HK-2 (cell line): Measurements from ENCODE around the gene SF3A1.
A peak's percentile ranks its signal among the peaks of the same experiment; 100 is the strongest.

Source experiments
- DNase-seq: peaks from one replicate; pipeline ENCODE4 v3.0.0-alpha.2; 2018; ENCODE audit not compliant: unreplicated experiment

Gene SF3A1

DNA sequence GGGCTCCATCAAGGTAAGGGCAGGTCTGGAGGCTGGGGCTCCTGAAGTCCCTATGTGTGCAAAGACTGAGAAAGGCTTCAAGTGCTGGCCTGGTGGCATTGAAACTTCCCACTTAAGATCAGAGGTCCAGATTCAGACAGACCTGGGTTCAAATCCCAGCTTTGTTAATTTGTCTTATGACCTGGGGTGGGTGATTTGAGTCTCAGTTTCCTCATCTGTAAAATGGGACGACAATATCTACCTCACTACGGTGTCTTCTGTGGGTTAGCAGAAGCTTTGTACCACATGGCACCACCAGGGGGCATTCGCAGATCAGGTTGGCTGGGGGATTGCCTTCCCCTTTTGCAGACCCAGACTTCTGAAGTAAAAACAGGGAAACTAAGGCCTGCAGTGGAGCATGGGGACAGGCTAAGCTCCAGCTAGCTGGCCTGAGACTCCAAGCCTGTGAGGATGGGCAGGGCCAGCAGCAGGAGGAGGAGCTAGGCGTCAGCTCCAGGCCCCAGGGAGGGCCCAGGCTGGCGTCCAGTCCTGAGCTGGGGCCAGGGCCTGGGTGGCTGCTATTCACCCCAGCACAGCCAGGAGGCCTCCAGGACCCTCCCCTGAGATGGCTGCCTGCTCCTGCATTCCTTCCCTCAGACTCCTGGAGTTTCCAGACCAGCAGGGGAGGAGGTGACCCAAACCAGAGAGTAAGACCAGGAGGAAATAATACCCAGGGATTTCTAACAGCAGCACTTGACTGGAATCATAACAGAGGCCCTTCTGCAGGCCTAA is 68.9 kb downstream of the SF3A1 start:
- DNase-seq: peak; percentile 87

DNA sequence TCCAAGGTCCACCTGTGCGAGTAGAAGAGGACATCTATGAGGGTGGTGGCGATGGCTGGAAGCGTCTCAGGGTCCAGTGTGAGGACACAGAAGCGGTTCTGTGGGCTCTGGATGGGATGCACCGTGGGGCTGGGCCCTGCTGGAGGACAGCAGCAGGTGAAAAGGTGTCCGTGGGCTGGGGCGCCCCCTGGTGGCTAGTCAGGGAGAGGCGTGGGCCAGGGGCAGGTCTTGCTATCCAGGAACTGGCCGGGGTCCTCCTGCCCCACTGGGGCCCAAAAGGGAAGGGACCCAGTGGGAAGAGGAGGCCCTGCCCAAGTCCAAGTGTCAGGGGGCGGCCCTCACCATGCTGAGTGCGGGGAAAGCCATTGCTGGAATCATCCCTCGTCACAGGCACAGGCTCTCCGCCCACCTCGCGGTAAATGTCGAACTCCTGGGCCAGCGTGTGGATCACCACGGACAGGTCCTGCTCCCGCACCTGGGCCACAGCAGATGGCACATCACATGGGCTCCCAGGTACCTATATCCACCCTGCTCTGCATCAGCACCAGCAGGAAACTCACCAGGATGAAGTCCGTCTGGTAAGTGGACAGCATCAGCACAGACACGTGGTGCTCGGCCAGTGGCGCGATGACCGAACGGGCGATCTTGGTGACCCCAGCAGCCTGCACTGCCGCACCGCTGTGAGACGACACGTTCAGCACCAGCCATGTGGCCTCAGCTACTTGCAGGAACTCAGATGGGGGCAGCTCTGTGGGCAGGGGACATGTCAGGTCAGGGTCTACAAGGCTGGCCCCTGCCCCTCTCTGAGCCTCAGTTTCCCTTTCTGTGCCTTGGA is 69.7 kb downstream of the SF3A1 start:
- DNase-seq: peak; percentile 82

DNA sequence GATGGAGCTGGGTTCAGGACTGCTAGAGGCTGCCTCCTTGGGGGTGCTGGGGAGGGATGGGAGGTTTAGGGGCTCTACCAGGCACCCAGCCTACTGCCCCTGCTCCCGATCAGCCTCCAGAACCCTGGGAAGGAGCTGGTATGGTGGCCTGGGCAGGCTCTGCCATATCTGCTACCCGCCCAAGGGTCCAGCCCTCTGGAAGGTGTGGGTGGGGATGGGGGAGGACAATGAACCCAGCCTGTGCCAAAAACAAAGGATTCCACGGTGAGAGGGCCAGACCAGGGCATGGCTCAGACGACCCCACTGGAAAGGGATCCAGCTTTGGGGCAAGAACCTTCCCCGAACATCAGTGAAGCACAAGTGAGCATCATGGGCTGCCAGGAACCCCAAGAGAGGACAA is 70.4 kb downstream of the SF3A1 start:
- DNase-seq: no peak

DNA sequence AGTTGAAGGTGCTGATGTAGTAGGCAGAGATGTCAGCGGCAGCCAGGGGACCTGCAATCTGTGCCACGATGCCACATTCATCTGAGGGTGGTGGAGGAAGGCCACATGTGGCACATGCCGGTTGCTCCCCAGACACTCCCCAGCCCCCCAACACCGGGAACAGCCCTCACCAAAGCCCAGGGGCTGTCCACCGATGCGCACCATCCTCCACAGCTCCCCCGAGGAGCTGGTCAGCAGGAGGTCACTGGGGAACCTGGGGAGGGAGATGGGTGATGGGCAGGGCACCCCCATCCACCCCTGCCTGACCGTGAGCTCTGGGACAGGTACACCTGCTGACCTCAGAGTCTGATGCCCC is 70.9 kb downstream of the SF3A1 start:
- DNase-seq: no peak

DNA sequence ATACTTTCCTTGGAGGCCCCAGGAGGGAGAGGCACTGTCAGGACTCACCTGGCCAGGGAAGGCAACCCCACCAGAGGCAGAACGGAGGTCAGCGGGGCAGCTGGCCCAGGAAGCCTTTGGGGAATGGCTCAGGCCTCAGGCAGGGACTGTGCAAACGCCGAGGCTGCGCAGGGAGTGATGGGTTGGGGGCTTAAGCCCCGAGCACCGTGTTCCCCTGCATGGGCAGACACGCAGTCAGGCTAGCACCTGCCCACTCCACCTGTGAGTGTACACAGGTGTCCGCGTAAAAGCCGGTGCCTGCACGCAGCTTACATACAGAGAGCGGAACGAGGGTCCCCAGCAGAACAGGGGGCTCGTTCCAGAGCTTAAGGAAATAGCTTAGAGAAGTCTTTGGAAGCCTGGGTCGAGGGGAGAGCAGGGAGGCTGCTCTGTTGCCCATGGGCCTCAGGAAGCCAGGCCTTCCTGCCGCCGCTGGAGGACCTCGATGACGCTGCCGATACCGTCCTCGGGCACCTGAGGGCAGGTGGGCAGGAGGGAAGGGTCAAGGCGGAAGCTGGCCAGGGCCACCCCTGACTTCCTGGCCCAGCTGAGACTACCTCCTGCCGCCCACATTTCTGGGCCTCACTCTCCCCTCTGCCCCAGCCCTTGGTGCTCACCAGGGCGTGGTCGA is 71.4 kb downstream of the SF3A1 start:
- DNase-seq: no peak

DNA sequence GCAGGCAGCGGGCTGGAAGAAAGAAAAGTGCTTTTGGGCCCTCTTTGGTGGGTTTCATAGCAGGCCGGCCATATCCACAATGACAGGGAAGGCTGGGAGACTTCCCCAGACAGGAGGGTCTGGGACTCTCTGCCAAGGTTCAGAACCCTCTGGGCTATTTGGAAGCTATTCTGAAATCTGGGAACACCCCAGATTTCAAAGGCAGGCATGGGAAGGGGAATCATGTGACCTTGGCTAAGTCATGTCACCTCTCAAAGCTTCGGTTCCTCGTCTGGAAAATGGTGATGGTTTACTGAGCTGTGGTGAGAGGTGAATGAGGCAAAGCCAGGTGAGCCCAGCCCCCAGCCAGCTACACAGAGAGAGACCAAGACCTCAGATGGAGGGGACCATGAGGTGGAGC is 72.0 kb downstream of the SF3A1 start:
- DNase-seq: no peak

DNA sequence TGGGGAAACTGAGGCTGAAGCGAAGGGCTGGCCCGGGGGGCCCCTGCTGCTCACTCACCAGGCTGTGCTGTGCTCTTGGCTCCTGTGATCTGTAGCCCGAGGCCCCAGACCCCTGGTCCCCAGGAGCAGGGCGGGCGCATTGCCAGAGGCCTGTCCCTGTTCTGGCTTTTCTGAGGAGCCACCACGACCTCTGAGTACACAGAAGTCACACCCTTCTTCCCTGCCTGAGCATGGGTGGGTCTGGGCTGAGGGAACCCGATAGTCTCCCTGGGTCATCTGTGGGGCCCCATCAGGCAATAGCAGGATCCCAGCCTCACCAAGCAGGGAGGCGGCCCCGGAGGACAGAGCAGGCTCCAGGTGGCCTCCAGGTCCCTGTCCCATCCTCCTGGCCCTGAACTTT is 72.5 kb downstream of the SF3A1 start:
- DNase-seq: no peak

DNA sequence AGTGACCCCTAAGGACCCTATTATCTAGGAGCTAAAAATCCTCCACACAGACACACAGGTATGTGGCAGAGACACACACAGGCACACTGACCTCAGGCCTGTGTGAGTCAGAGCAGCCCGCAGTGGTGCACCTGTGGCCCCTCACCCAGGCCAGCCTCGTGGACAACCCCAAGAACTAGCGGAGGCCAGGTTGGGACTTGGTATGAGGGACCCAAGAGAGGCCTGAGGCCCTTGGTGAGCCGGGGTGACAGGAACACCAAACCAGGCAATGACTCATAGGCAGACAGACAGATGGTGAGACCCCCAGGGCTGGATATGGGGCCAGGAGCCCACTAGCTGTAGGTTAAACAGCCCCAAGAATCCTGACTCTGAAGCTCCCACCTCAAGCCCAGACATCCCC is 73.4 kb downstream of the SF3A1 start:
- no peak for DNase-seq

DNA sequence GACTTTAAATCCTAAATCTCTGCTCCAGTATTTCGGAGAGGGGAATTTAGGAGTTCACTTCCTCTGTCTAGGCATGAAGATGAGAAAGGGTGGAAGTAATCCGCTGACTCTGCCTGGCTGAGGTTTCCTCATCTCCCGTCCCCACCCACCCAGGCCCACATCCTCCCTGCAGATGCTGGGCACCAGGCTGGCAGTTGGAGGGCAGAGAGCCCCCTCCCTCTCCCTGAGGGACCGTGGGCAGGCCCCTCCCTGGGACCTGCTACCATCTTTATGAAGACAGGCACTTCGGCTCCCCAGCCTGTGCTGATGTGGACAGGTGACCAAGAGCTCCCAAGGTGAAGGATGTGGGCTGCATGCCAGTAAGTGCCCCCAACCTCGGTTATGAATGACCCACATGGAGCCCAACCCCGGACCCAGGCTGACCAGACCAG is 74.1 kb downstream of the SF3A1 start:
- no peak for DNase-seq
